Neutrophil (primary cell): ENCODE measurements around the gene NKAIN4.

ENCODE experiments used
- H3K27ac ChIP-seq: fragments of 200-600 bp; sonication (generic); 2 replicates; pipeline ENCODE4 v1.5.1; 2016; ENCODE audit warnings: mild to moderate bottlenecking, moderate library complexity
- H3K27me3 ChIP-seq: fragments of 200-600 bp; sonication (generic); 2 replicates; pipeline ENCODE4 v1.6.0; 2016; ENCODE audit warnings: mild to moderate bottlenecking
- H3K36me3 ChIP-seq: fragments of 200-600 bp; sonication (generic); 2 replicates; pipeline ENCODE4 v1.5.1; 2017
- H3K4me1 ChIP-seq, 2 experiments: fragments of 200-600 bp in 1 of 2; sonication (generic) in 1 of 2; 1 replicate in 1 of 2; 2 replicates in 1 of 2; pipeline versions ENCODE4 v1.5.1 to v1.6.1; 2013 to 2016; ENCODE audit warnings: low read depth in 1 of 2, low read length in 1 of 2, mild to moderate bottlenecking in 1 of 2, moderate library complexity in 1 of 2; ENCODE audit not compliant: control insufficient read depth in 1 of 2, insufficient read depth in 1 of 2
- H3K4me3 ChIP-seq, 2 experiments: fragments of 200-600 bp in 1 of 2; sonication (generic) in 1 of 2; 1 replicate in 1 of 2; 2 replicates in 1 of 2; pipeline ENCODE4 v1.5.1; 2013 to 2016; ENCODE audit warnings: low read depth in 1 of 2, low read length in 1 of 2, mild to moderate bottlenecking in 1 of 2, moderate library complexity in 1 of 2
- H3K9me3 ChIP-seq: fragments of 200-600 bp; sonication (generic); 2 replicates; pipeline ENCODE4 v1.5.1; 2016
- TF ChIP-seq, protein P1 (sequence below): fragments of 200-600 bp; sonication (generic); IDR thresholded peaks from 2 replicates; pipeline ENCODE4 v1.5.1; 2016; ENCODE audit warnings: antibody characterized with exemption

NKAIN4 gene

DNA sequence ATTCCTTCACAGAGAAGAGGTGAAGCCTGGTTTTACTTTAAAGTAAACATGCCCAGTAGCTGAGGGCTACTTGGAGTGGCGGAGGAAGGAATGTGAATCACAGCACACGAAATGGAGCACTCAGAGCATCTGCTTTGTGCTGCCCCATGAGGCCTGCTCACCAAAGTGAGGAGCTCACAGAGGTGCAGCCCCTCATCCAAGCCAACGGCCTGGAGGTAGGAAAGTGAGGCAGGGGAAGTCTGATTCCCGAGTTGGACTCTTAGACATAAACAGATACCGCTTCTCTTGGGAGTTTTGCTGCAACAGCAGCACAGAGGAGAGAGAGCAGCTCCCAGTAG is 41.9 kb downstream of the NKAIN4 start:
- H3K9me3 ChIP-seq = no peaks in the 10 kb centered on the region
- TF ChIP-seq, protein P1, sequence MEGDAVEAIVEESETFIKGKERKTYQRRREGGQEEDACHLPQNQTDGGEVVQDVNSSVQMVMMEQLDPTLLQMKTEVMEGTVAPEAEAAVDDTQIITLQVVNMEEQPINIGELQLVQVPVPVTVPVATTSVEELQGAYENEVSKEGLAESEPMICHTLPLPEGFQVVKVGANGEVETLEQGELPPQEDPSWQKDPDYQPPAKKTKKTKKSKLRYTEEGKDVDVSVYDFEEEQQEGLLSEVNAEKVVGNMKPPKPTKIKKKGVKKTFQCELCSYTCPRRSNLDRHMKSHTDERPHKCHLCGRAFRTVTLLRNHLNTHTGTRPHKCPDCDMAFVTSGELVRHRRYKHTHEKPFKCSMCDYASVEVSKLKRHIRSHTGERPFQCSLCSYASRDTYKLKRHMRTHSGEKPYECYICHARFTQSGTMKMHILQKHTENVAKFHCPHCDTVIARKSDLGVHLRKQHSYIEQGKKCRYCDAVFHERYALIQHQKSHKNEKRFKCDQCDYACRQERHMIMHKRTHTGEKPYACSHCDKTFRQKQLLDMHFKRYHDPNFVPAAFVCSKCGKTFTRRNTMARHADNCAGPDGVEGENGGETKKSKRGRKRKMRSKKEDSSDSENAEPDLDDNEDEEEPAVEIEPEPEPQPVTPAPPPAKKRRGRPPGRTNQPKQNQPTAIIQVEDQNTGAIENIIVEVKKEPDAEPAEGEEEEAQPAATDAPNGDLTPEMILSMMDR = no peak
- no peak overlapping the region for H3K4me3 ChIP-seq
- H3K27me3 ChIP-seq = no peaks in the 10 kb centered on the region
- H3K4me1 ChIP-seq = peaks cover 17 to 18% of the 10 kb centered on the region in 2 experiments
- no peak overlapping the region for H3K27ac ChIP-seq
- peaks cover 69% of the 10 kb centered on the region for H3K36me3 ChIP-seq

DNA sequence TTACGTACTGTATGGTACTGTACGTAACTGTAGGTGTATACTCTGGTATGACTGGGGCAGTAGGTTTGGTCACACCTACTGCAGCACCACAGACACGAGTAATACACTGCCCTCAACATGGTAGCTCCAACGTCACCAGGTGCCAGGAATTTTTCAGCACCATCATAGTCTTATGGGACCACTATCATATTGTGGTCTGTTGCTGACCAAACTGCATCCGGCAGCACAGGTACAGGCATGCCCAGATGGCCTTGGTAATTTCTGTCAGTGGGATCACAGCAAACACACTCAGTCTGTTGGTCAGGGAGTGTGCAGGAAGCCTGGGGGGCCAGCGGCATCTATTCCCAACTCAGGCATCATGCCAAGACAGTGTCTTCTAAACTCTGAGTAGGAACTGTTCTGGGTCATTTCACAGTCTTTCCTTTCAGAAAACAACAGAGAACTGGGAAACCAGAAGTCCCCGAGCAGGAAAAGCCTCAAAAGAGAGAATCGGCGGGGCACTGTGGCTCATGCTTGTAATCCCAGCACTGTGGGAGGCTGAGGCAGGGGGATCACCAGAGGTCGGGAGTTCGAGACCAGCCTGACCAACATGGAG is 44.2 kb downstream of the NKAIN4 start:
- TF ChIP-seq, protein P1 = no peak
- Histone ChIP-seq H3K36me3 (peaks cover 92% of the 10 kb centered on the region), H3K9me3 (no peaks in the 10 kb centered on the region), H3K27ac (no peak overlapping the region), H3K4me1 (peaks cover 4 to 5% of the 10 kb centered on the region in 2 experiments), H3K4me3 (no peak overlapping the region), H3K27me3 (no peaks in the 10 kb centered on the region)

GRCh38 chr20:63208346-63208909 is 45.8 kb downstream of the NKAIN4 start:
- TF ChIP-seq, protein P1 = no peak
- no peaks in the 10 kb centered on the region for H3K4me1 ChIP-seq
- no peak overlapping the region for H3K27ac ChIP-seq
- H3K27me3 ChIP-seq = no peaks in the 10 kb centered on the region
- H3K36me3 ChIP-seq = peaks cover 97% of the 10 kb centered on the region
- no peak overlapping the region for H3K4me3 ChIP-seq
- no peaks in the 10 kb centered on the region for H3K9me3 ChIP-seq

DNA sequence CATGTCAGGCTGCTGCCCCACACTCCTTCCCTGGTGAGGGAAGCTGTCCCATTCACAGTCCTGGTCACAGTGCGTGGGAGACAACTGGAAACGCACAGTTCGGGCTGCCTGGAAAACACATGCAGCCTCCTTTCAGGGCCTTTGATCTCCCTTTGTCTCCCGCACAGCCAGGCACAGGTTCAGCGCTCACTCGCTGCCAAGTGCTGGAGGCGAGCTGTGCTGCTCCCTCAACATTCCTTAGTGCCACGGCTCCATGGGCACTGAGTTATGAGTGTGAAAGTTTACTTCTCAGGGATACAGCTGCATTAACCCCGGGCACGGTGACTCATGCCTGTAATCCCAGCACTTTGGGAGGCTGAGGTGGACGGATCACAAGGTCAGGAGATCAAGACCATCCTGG is 47.4 kb downstream of the NKAIN4 start:
- Histone ChIP-seq H3K27me3 (no peaks in the 10 kb centered on the region), H3K27ac (no peak overlapping the region), H3K4me3 (no peak overlapping the region), H3K36me3 (peaks cover 97% of the 10 kb centered on the region), H3K4me1 (no peaks in the 10 kb centered on the region), H3K9me3 (no peaks in the 10 kb centered on the region)
- TF ChIP-seq, protein P1 = no peak

GRCh38 chr20:63205896-63206295 is 48.4 kb downstream of the NKAIN4 start:
- Histone ChIP-seq H3K27ac (no peak overlapping the region), H3K36me3 (peaks cover 96% of the 10 kb centered on the region), H3K4me1 (no peaks in the 10 kb centered on the region), H3K27me3 (no peaks in the 10 kb centered on the region), H3K4me3 (no peak overlapping the region), H3K9me3 (no peaks in the 10 kb centered on the region)
- TF ChIP-seq, protein P1 = no peak
